Measurements from ENCODE around the gene SLC1A7.

The SLC1A7 gene

GRCh38 chr1:53084589-53084971 lies 57.9 kb downstream of the SLC1A7 start:
- no peak overlapping the region for H3K4me2 ChIP-seq (ENCODE audit: low read depth, low read length, poor library complexity, severe bottlenecking)
- no peaks in the 10 kb centered on the region for H3F3A ChIP-seq (ENCODE audit: insufficient read depth)
- H3K4me3 ChIP-seq (ENCODE audit: insufficient read depth, low read length, poor library complexity, severe bottlenecking): no peak overlapping the region
- H3K9me3 ChIP-seq (ENCODE audit: insufficient read depth, low read length): no peaks in the 10 kb centered on the region
- H4K20me1 ChIP-seq (ENCODE audit: low read depth, low read length): no peaks in the 10 kb centered on the region
- H3K9ac ChIP-seq (ENCODE audit: low read length): no peak overlapping the region
- no peaks in the 10 kb centered on the region for H3K79me2 ChIP-seq (ENCODE audit: insufficient read depth, low read length)
- no peaks in the 10 kb centered on the region for H3K9me2 ChIP-seq (replicated peaks; ENCODE audit: insufficient read depth, low read length)
- H3K27me3 ChIP-seq (ENCODE audit: low read length): no peaks in the 10 kb centered on the region
- no peak overlapping the region for H3K27ac ChIP-seq (ENCODE audit: low read depth, low read length)
- TF ChIP-seq, protein P1, sequence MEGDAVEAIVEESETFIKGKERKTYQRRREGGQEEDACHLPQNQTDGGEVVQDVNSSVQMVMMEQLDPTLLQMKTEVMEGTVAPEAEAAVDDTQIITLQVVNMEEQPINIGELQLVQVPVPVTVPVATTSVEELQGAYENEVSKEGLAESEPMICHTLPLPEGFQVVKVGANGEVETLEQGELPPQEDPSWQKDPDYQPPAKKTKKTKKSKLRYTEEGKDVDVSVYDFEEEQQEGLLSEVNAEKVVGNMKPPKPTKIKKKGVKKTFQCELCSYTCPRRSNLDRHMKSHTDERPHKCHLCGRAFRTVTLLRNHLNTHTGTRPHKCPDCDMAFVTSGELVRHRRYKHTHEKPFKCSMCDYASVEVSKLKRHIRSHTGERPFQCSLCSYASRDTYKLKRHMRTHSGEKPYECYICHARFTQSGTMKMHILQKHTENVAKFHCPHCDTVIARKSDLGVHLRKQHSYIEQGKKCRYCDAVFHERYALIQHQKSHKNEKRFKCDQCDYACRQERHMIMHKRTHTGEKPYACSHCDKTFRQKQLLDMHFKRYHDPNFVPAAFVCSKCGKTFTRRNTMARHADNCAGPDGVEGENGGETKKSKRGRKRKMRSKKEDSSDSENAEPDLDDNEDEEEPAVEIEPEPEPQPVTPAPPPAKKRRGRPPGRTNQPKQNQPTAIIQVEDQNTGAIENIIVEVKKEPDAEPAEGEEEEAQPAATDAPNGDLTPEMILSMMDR (IDR thresholded peaks at IDR 0.05; ENCODE audit: insufficient read depth, low read length, poor library complexity, severe bottlenecking): no peak
- no peak for TF ChIP-seq EZH2phosphoT487 (conservative IDR thresholded peaks at IDR 0.05; ENCODE audit: low read length)
- H3K36me3 ChIP-seq (ENCODE audit: low read length): no peaks in the 10 kb centered on the region
- no peak overlapping the region for H2AFZ ChIP-seq (ENCODE audit: low read depth, low read length, severe bottlenecking)

DNA sequence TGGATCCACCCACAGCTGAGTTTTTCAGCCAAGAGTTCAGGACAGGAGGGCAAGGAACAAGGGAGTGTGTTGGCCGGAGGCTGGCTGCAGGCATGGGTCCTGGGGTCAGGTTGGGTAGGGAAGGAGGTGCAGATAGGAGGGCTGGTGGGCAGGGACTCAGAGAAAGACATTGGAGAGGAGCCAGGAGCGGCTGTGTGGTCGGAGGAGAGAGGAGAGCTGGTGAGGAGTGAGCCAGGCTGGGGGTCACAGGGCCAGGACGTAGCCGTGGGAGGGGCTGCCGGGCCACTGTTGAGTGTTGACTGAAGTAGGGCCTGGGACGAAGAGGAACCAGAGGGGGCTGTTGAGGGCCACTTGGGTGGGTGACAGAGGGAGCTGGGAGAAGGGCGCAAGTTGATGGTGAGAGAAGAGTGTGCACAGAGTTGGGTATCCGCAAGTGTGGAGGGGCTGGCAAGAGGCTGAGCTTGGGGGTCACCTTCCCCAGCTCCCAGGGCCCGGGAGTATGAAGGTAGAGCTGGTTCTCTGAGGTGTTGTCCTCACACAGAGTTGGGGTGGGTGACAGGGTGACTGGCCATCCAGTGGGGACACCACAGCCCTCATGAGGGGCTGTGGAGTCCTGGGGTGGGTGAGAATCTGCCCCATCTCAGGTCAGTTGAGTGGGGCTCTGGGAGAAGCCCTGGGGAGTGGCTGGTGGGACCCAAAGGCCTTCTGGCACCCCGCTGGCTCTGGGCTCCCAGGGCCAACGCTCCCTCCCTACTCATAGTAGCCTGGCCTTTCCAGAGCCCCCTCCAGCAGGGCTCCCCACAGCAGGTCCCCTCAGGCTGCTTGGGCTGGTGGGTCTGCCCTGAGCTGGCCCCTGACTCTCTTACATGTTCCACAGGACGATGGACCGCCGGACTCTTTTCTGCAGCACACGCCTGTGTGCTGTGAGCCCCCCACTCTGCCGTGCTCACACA lies 58.5 kb downstream of the SLC1A7 start:
- Histone ChIP-seq H2AFZ (ENCODE audit: low read depth, low read length, severe bottlenecking) (no peak overlapping the region), H3K36me3 (ENCODE audit: low read length) (no peaks in the 10 kb centered on the region), H3K27me3 (ENCODE audit: low read length) (no peaks in the 10 kb centered on the region), H3K9me2 (replicated peaks; ENCODE audit: insufficient read depth, low read length) (no peaks in the 10 kb centered on the region), H4K20me1 (ENCODE audit: low read depth, low read length) (no peaks in the 10 kb centered on the region), H3K4me2 (ENCODE audit: low read depth, low read length, poor library complexity, severe bottlenecking) (no peak overlapping the region), H3K27ac (ENCODE audit: low read depth, low read length) (no peak overlapping the region), H3F3A (ENCODE audit: insufficient read depth) (no peaks in the 10 kb centered on the region), H3K9me3 (ENCODE audit: insufficient read depth, low read length) (no peaks in the 10 kb centered on the region), H3K4me3 (ENCODE audit: insufficient read depth, low read length, poor library complexity, severe bottlenecking) (no peak overlapping the region), H3K79me2 (ENCODE audit: insufficient read depth, low read length) (no peaks in the 10 kb centered on the region), H3K9ac (ENCODE audit: low read length) (no peak overlapping the region)
- TF ChIP-seq EZH2phosphoT487 (conservative IDR thresholded peaks at IDR 0.05; ENCODE audit: low read length): no peak
- TF ChIP-seq, protein P1 (IDR thresholded peaks at IDR 0.05; ENCODE audit: insufficient read depth, low read length, poor library complexity, severe bottlenecking): no peak

- Histone ChIP-seq H3K4me2 (ENCODE audit: low read depth, low read length, poor library complexity, severe bottlenecking) (no peak overlapping the region), H3F3A (ENCODE audit: insufficient read depth) (no peaks in the 10 kb centered on the region), H3K27ac (ENCODE audit: low read depth, low read length) (no peak overlapping the region), H2AFZ (ENCODE audit: low read depth, low read length, severe bottlenecking) (no peak overlapping the region), H3K79me2 (ENCODE audit: insufficient read depth, low read length) (no peaks in the 10 kb centered on the region), H4K20me1 (ENCODE audit: low read depth, low read length) (no peaks in the 10 kb centered on the region), H3K9me3 (ENCODE audit: insufficient read depth, low read length) (no peaks in the 10 kb centered on the region), H3K36me3 (ENCODE audit: low read length) (no peaks in the 10 kb centered on the region), H3K4me3 (ENCODE audit: insufficient read depth, low read length, poor library complexity, severe bottlenecking) (no peak overlapping the region), H3K27me3 (ENCODE audit: low read length) (no peaks in the 10 kb centered on the region), H3K9ac (ENCODE audit: low read length) (no peak overlapping the region), H3K9me2 (replicated peaks; ENCODE audit: insufficient read depth, low read length) (no peaks in the 10 kb centered on the region)
- TF ChIP-seq, protein P1 (IDR thresholded peaks at IDR 0.05; ENCODE audit: insufficient read depth, low read length, poor library complexity, severe bottlenecking): no peak
- TF ChIP-seq EZH2phosphoT487 (conservative IDR thresholded peaks at IDR 0.05; ENCODE audit: low read length): no peak
Observed at GRCh38 chr1:53082826-53083455, 59.5 kb downstream of the SLC1A7 start.
